Non-pigmented ciliary epithelial cell (primary cell): ENCODE results near the gene IL10RA.
"Not testable (repeated sequence)": the region's sequence is repeated elsewhere in the genome, so short reads cannot be mapped to it uniquely, and the experiment has no call there.

Experiments
- DNase-seq: peaks from one replicate; pipeline ENCODE4 v3.0.0-alpha.2; 2010; ENCODE audit warnings: low read depth

The IL10RA gene

GRCh38 chr11:117961896-117962295, 24.3 kb upstream of the IL10RA start:
- no peak for DNase-seq

GRCh38 chr11:117962826-117963225, 23.4 kb upstream of the IL10RA start:
- DNase-seq, result no peak

DNA sequence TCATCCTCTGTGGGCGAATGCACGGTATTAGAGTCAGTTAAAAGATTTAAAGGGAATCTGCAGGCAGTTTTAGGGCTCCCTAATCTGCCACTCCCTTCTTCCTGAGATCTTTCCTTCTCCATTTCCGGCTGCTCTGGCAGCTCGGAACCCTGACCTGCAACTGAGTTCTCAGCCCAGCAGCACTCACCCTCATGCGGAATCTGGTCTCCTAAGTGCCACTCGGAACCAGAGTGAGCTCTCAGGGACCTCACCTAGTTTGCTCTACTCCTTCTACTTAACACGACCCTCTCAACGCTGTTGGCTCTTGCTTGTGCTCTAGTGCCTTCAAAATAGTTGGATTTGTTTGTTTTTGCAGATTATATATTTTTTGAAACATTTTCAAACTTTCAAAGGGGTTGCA, 19.3 kb upstream of the IL10RA start:
- DNase-seq, result no peak

- no peak for DNase-seq
Observed at GRCh38 chr11:117969160-117969991, 16.8 kb upstream of the IL10RA start.

DNA sequence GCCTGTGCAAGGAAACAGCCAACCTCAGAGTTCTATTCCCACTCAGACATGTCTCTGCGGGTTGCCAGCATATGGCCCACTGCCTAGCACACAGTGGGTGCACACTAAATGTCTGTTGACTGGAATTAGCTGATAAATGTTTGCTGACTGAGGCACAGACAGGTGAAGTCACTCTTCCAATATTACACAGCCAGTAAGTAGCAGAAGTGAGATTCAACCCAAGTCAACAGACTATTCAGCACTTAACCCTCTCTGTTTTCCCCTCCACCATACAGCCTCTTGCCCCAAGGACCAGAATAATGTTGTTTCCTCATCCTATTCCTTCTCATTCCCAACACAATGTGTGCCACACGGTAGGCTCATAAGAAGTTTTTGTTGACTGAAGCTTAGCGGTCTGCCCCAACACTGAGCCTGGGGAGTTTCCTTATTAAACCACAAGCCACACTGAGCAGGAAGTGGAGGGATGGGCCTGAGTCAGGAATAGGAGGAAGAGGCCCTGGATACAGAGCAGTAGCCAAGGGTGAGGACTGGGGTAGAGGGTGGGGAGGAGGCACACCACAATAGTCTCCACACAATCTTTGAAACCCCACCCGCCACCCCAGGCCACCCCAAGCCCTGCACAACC, 15.7 kb upstream of the IL10RA start:
- DNase-seq, result no peak

- DNase-seq, result no peak
Observed at GRCh38 chr11:117972044-117972443, 14.2 kb upstream of the IL10RA start.

DNA sequence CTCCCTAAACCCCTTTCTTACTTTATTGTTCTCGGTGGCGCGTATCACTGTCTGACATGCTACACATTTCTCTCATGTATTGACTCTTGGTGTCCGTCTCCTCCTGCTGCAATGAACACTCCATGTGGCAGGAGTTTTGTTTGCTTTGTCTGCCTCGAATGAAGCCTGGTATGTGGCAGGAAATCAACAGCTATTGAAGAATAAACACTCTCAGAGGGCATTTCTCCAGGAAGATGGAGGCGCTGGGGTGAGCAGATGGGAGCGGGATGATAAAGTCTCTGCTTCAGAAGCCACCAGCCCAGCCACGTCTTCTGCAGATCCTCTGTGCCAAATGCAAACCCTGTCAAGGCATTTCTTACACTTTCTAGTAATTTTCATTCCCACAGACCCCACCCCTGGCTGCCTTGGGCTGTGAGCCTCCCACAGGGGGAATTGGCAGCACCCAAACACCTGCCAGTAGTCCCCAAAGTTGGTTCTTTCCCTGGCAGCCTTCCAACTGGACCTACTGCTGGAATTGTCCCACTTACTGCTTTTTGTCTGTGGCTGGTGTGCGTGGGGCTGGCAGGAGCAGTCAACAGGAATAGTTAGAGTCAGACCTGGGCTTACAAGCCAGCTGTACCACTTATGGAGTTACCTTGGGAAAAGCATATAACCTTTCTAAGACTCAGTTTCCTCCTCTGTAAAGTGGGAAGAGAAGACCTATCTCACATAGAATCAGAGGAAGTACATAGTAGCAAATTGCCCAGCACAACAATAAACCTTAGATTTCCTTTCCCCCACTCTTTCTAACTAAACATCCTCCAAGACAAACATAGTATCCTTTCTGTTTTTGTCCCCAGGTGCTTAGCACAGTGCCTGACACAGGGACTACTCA, 13.3 kb upstream of the IL10RA start:
- no peak for DNase-seq

DNA sequence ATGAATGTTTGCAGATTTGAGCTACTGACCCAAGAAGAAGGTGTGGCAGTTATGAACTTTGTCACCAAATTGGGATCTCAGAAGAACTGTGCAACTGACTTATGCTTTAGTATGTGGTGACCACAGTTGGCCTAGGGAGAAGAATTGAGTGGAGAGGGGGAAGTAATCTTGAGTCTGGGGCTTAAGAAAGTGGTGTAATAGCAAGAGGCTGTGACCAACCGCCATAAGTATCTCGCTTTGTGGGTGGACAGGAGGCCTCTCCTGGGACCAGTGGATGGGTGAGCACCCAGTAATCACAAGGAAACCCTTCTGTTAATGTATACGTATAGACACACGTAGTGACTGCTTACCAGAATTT, 12.7 kb upstream of the IL10RA start:
- no peak for DNase-seq

GRCh38 chr11:117976445-117976844, 9.7 kb upstream of the IL10RA start:
- no peak for DNase-seq

DNA sequence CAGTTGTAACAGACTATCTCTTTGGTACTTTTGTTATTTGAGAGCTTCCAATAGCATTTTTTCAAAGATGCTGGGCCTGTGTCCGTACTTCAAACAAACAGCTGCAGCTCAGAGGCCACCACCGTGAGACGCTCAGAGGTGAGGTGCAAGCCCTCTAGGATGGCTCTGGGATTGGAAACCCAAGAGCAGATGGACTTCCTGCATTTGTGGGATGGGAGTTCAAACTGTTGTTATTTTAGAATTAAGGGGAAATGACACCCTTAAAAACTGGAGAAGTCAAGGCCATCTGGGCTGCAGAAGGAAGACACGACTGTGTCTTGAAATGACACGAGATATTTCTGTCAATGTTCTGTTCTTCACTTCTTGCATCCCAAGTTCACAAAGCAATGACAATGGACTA, 9.2 kb upstream of the IL10RA start:
- DNase-seq, result no peak

DNA sequence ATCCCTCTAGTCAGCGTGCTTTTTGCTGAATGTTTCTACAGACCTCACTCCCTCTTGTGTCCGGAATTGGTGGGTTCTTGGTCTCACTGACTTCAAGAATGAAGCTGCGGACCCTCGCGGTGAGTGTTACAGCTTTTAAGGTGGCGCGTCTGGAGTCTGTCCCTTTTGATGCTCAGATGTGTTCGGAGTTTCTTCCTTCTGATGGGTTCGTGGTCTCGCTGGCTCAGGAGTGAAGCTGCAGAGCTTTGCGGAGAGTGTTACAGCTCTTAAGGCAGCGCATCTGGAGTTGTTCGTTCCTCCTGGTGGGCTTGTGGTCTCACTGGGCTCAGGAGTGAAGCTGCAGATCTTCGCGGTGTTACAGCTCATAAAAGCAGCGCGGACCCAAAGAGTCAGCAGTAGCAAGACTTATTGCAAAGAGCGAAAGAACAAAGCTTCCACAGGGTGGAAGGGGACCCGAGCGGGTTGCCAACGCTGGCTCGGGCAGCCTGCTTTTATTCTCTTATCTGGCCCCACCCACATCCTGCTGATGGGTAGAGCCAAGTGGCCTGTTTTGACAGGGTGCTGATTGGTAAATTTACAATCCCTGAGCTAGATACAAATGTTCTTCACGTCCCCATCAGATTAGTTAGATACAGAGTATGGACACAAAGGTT, 8.5 kb upstream of the IL10RA start:
- not testable (repeated sequence) for DNase-seq

DNA sequence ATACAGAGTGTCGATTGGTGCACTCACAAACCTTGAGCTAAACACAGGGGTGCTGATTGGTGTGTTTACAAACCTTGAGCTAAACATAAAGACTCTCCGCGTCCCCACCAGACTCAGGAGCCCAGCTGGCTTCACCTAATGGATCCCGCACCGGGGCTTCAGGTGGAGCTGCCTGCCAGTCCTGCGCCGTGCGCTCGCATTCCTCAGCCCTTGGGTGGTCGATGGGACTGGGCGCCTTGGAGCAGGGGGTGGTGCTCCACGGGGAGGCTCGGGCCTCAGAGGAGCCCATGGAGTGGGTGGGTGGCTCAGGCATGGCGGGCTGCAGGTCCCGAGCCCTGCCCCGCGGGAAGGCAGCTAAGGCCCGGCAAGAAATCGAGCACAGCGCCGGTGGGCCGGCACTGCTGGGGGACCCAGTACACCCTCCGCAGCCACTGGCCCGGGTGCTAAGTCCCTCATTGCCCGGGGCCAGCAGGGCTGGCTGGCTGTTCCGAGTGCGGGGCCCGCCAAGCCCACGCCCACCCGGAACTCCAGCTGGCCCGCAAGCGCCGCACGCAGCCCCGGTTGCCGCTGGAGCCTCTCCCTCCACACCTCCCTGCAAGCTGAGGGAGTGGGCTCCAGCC, 7.8 kb upstream of the IL10RA start:
- DNase-seq, result not testable (repeated sequence)

GRCh38 chr11:117978991-117979390, 7.2 kb upstream of the IL10RA start:
- no peak for DNase-seq

DNA sequence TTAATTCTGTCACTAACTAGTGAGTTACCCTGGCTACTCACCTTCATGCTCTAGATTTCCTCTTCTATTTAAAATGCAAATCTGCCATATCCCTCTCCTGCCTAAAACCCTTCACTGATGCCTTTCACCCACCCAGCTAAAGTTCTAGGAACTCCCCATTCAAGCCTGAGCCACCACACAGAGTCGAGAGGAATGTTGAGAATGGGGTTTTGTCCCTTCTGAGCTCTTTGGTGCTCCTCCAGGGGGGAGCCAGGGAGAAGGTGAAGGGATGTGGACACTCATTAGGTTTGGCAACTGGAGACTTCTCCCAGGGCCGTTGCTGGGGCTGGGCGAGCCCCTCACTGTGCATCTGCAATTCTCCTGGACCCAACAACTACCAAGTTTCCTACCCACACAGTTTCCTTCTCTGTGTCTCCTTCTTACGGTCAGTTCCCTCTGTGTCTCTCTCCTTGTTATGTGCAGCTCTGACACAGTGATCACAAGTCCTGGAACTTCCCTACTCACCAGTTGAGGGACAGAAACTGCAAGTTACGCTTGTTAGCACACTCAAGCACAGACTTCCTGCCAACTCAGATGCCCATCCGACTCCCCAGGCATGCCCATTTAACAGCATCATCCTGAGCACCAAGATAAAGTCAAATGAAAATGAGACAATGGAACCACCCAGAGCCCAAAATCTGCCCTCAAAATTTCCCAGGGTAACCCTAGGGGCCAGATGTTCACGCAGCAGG, 6.5 kb upstream of the IL10RA start:
- DNase-seq, result no peak

- no peak for DNase-seq
Observed at GRCh38 chr11:117980280-117980679, 5.9 kb upstream of the IL10RA start.

DNA sequence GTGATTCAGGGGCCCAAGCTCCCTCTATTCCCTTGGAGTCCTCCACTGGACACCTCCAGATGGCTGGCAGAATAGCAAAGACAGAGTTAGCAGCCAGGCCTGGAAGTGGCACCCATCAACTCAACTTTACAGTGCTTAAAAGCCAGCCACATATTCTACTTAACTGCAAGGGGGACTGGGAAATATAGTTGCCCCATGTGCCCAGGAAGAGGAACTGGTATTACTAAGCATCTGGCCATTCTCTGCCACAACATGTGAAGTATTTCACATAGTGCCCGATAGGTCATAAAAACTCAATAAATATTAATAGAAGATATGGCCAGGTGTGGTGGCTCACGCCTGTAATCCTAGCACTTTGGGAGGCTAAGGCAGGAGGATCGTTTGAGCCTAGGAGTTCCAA, 5.5 kb upstream of the IL10RA start:
- no peak for DNase-seq

GRCh38 chr11:117983163-117983475, 3.1 kb upstream of the IL10RA start:
- DNase-seq, result no peak

- peak; percentile 3 for DNase-seq
Observed at GRCh38 chr11:117984476-117984875, 1.7 kb upstream of the IL10RA start.

- DNase-seq, result no peak
Observed at GRCh38 chr11:117986981-117987574, 884 bp downstream of the IL10RA start.

DNA sequence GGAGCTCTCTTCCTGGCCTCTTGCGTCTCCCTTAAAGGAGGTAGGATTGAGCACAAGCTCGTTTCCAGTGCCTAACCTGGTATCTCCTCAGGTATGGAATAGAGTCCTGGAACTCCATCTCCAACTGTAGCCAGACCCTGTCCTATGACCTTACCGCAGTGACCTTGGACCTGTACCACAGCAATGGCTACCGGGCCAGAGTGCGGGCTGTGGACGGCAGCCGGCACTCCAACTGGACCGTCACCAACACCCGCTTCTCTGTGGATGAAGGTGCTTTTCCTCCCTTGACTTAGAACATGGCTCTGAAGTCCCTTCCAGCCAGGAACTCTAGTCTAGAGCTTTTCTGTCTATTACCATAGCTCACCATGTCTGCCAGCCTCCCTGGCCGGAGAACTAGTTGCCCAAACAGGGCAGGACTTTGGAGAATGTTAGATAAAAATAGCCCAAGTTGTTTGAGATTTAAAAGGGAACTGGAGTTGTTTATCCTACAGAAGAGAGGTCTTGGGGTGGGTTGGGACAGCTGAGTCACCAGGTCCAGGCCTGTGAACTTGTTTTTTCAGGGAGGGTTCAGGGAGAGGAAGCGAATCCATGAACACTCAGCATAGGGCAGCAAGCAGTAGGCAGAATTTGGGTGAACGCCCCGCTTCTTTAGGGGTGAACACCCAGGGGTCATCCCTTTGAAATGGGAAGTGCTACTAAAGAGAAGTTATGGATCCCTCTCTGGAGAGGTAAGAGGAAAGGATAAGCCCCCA, 3.3 kb downstream of the IL10RA start:
- DNase-seq, result no peak
